HepG2 (cell line): Measurements from ENCODE around the gene MOSPD2. TPM values are rescaled to one million over a fixed set of nuclear protein-coding genes. Genes with fewer than 3 reads are reported as not detected.

Experiments used
- MEIS1 ChIP-seq: sonication (generic); formaldehyde crosslinking; IDR thresholded peaks from 2 replicates; pipeline ENCODE4 v1.9.0; 2021; ENCODE audit warnings: mild to moderate bottlenecking, missing genetic modification reagents, moderate library complexity, borderline replicate concordance
- STAG1 ChIP-seq: sonication (generic); formaldehyde crosslinking; IDR thresholded peaks from 2 replicates; pipeline ENCODE4 v1.4.0; 2020; ENCODE audit warnings: missing genetic modification reagents
- ZNF589 ChIP-seq: sonication (generic); formaldehyde crosslinking; conservative IDR thresholded peaks from 2 replicates; pipeline ENCODE4 v1.8.0; 2022; ENCODE audit warnings: mild to moderate bottlenecking, moderate library complexity, missing genetic modification reagents
- polyA plus RNA-seq, 8 experiments: library from polyadenylated mRNA; depleted of rRNA in 3 of 8; stranded (reverse) in 7 of 8; unstranded in 1 of 8; fragments of >200 nt; fragmentation: Illumina TruSeq in 4 of 8; extraction: Trizol in 4 of 8; gene quantifications; 2 replicates each; pipeline versions ENCODE4 v1.2.1 to v1.2.3, GENCODE V29; 2011 to 2016; ENCODE audit warnings: low read depth in 4 of 8, missing spikeins in 1 of 8, mixed read lengths in 1 of 8; ENCODE audit not compliant: insufficient read depth in 1 of 8
- total RNA-seq, 5 experiments: library from RNA; depleted of rRNA; stranded (reverse); fragments of >200 nt; fragmentation: Illumina TruSeq; extraction: Trizol; gene quantifications; 2 replicates each; pipeline ENCODE4 v1.2.3, GENCODE V29; 2016; ENCODE audit warnings: low read depth in 1 of 5
- TF ChIP-seq, protein P1 (sequence below): sonication (generic); formaldehyde crosslinking; IDR thresholded peaks from 2 replicates; pipeline ENCODE4 v1.5.0; 2020; ENCODE audit warnings: mild to moderate bottlenecking, missing genetic modification reagents, moderate library complexity

MOSPD2 gene
- total and polyA plus RNA-seq, 2 of the 13 experiments (the other 11 are each of a cell fraction or from before 2014, with no cell fraction given): 4.8 to 7.0 TPM

DNA sequence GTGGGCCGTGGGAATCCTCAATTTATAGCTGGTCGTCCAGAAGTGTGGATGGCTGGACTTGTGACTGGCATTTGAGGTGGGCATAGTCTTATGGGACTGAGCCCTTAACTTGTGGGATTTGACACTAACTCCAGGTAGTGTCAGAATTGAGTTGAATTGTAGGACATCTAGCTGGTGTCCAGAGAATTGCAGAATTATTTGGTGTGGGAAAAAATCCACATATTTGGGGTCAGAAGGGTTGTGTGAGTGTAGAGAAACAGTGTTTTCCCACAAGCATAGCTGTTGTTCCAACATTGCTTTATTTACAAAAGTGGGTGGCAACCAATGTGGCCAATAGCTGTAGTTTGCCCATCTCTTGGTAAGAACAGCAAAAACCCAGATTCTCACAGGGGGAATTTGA, 91.3 kb downstream of the MOSPD2 start (continued):
- no peak for TF ChIP-seq MEIS1 (CRISPR knock-in tag)
- no peak for TF ChIP-seq ZNF589
- 0 out of 2 replicates have a peak, but pooled peaks have one; percentile 22 for TF ChIP-seq STAG1 (CRISPR knock-in tag)
- TF ChIP-seq, protein P1, sequence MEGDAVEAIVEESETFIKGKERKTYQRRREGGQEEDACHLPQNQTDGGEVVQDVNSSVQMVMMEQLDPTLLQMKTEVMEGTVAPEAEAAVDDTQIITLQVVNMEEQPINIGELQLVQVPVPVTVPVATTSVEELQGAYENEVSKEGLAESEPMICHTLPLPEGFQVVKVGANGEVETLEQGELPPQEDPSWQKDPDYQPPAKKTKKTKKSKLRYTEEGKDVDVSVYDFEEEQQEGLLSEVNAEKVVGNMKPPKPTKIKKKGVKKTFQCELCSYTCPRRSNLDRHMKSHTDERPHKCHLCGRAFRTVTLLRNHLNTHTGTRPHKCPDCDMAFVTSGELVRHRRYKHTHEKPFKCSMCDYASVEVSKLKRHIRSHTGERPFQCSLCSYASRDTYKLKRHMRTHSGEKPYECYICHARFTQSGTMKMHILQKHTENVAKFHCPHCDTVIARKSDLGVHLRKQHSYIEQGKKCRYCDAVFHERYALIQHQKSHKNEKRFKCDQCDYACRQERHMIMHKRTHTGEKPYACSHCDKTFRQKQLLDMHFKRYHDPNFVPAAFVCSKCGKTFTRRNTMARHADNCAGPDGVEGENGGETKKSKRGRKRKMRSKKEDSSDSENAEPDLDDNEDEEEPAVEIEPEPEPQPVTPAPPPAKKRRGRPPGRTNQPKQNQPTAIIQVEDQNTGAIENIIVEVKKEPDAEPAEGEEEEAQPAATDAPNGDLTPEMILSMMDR (CRISPR knock-in tag): peak; percentile 18; the same call in 1 of the 2 replicates

Other genes with a start within 250 kb of the MOSPD2 start
- 5.8 and 9.2 TPM in 2 replicates for gene FANCB, start 352 bp upstream of the MOSPD2 start, total RNA-seq (2016; rRNA removed; fragmentation: Illumina TruSeq; extraction: Trizol)
- gene FANCB, start 352 bp upstream of the MOSPD2 start, polyA plus RNA-seq (2011; rRNA removed): 0.59 and 1.0 TPM in 2 replicates